ENCODE measurements around the gene SLC2A1. TPM values are rescaled to one million over a fixed set of nuclear protein-coding genes. Genes with fewer than 3 reads are reported as not detected.
A peak's percentile ranks its signal among the peaks of the same experiment; 100 is the strongest.

Gene SLC2A1
- total and polyA plus RNA-seq, 9 of the 15 experiments (the other 6 are each of a cell fraction or from before 2014, with no cell fraction given): 12.6 to 153 (median 48.0) TPM

- TF ChIP-seq KDM1A (IDR thresholded peaks at IDR 0.05) (peak; percentile 58 to 72; a peak in 3 of 4 replicates), ELF2 (CRISPR knock-in tag; IDR thresholded peaks at IDR 0.05) (peak; percentile 37; the same call in 1 of the 2 replicates), MED1 (CRISPR knock-in tag; IDR thresholded peaks at IDR 0.05; ENCODE audit: borderline replicate concordance) (no peak), SMAD2 (IDR thresholded peaks at IDR 0.05; ENCODE audit: low read depth, low read length) (no peak), ZNF76 (CRISPR knock-in tag; IDR thresholded peaks at IDR 0.05; ENCODE audit: borderline replicate concordance) (no peak), NR4A1 (CRISPR knock-in tag; IDR thresholded peaks at IDR 0.05) (no peak), NR4A1 (tag; IDR thresholded peaks at IDR 0.05) (0 out of 2 replicates have a peak, but pooled peaks have one; percentile 38), SMARCE1 (IDR thresholded peaks at IDR 0.05) (no peak), ZC3H11A (IDR thresholded peaks at IDR 0.05; ENCODE audit: low read depth, low read length) (no peak), KDM2B (CRISPR knock-in tag; IDR thresholded peaks at IDR 0.05) (peak; percentile 66), CTCFL (IDR thresholded peaks at IDR 0.05; ENCODE audit: borderline replicate concordance, insufficient read depth, low read depth, low read length, poor library complexity, severe bottlenecking) (no peak), ETV1 (tag; conservative IDR thresholded peaks at IDR 0.05; ENCODE audit: low read depth) (no peak), NCOR1 (IDR thresholded peaks at IDR 0.05) (no peak), GTF2B (IDR thresholded peaks at IDR 0.05; ENCODE audit: extremely low read depth, insufficient read length) (no peak), TFAP4 (CRISPR knock-in tag; IDR thresholded peaks at IDR 0.05; ENCODE audit: borderline replicate concordance) (peak; percentile 81)
- TF ChIP-seq, protein P1, sequence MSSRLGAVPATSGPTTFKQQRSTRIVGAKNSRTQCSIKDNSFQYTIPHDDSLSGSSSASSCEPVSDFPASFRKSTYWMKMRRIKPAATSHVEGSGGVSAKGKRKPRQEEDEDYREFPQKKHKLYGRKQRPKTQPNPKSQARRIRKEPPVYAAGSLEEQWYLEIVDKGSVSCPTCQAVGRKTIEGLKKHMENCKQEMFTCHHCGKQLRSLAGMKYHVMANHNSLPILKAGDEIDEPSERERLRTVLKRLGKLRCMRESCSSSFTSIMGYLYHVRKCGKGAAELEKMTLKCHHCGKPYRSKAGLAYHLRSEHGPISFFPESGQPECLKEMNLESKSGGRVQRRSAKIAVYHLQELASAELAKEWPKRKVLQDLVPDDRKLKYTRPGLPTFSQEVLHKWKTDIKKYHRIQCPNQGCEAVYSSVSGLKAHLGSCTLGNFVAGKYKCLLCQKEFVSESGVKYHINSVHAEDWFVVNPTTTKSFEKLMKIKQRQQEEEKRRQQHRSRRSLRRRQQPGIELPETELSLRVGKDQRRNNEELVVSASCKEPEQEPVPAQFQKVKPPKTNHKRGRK (tag; IDR thresholded peaks at IDR 0.05): no peak
- TF ChIP-seq, protein P2, sequence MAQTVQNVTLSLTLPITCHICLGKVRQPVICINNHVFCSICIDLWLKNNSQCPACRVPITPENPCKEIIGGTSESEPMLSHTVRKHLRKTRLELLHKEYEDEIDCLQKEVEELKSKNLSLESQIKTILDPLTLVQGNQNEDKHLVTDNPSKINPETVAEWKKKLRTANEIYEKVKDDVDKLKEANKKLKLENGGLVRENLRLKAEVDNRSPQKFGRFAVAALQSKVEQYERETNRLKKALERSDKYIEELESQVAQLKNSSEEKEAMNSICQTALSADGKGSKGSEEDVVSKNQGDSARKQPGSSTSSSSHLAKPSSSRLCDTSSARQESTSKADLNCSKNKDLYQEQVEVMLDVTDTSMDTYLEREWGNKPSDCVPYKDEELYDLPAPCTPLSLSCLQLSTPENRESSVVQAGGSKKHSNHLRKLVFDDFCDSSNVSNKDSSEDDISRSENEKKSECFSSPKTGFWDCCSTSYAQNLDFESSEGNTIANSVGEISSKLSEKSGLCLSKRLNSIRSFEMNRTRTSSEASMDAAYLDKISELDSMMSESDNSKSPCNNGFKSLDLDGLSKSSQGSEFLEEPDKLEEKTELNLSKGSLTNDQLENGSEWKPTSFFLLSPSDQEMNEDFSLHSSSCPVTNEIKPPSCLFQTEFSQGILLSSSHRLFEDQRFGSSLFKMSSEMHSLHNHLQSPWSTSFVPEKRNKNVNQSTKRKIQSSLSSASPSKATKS (CRISPR knock-in tag; IDR thresholded peaks at IDR 0.05): no peak
- TF ChIP-seq, protein P3, sequence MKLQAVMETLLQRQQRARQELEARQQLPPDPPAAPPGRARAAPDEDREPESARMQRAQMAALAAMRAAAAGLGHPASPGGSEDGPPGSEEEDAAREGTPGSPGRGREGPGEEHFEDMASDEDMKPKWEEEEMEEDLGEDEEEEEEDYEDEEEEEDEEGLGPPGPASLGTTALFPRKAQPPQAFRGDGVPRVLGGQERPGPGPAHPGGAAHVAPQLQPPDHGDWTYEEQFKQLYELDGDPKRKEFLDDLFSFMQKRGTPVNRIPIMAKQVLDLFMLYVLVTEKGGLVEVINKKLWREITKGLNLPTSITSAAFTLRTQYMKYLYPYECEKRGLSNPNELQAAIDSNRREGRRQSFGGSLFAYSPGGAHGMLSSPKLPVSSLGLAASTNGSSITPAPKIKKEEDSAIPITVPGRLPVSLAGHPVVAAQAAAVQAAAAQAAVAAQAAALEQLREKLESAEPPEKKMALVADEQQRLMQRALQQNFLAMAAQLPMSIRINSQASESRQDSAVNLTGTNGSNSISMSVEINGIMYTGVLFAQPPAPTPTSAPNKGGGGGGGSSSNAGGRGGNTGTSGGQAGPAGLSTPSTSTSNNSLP (IDR thresholded peaks at IDR 0.05; ENCODE audit: borderline replicate concordance, low read depth, low read length): no peak
Observed at GRCh38 chr1:42958488-42959319, at the start of gene SLC2A1 (continued).
